Retina (tissue), 1 donor: ENCODE data around the gene CSK.
"Not testable (repeated sequence)": the region's sequence is repeated elsewhere in the genome, so short reads cannot be mapped to it uniquely, and the experiment has no call there.

Experiments
- DNase-seq: peaks from one replicate; pipeline ENCODE4 v3.0.0-alpha.2; 2016

Gene CSK

GRCh38 chr15:74781431-74782258, at the start of gene CSK:
Gene CSK (plus strand): TSS chr15:74782080. CDS start chr15:74798298, 16,218 bp downstream.
- peak; percentile 91 for DNase-seq

GRCh38 chr15:74732846-74733245, 49.0 kb upstream of the CSK start:
- no peak for DNase-seq

GRCh38 chr15:74733269-74733668, 48.6 kb upstream of the CSK start:
- DNase-seq, result no peak

GRCh38 chr15:74735305-74735704, 46.6 kb upstream of the CSK start:
- DNase-seq, result no peak

- DNase-seq, result not testable (repeated sequence)
Observed at GRCh38 chr15:74738239-74738638, 43.6 kb upstream of the CSK start.

GRCh38 chr15:74742422-74742821, 39.5 kb upstream of the CSK start:
- no peak for DNase-seq

- DNase-seq, result no peak
Observed at GRCh38 chr15:74746389-74746788, 35.5 kb upstream of the CSK start.

- no peak for DNase-seq
Observed at GRCh38 chr15:74748322-74748946, 33.4 kb upstream of the CSK start, which contains the start of gene CYP1A2. Gene CYP1A2 (plus strand): TSS chr15:74748845. CDS start chr15:74749739, 894 bp downstream.

GRCh38 chr15:74749832-74750231, 32.0 kb upstream of the CSK start:
- DNase-seq, result no peak

- DNase-seq, result no peak
Observed at GRCh38 chr15:74750751-74751150, 31.1 kb upstream of the CSK start.

GRCh38 chr15:74752011-74752410, 29.9 kb upstream of the CSK start:
- DNase-seq, result no peak

- no peak for DNase-seq
Observed at GRCh38 chr15:74752531-74752930, 29.3 kb upstream of the CSK start.

GRCh38 chr15:74754593-74755215, 27.2 kb upstream of the CSK start:
- DNase-seq, result no peak

- DNase-seq, result no peak
Observed at GRCh38 chr15:74758736-74759135, 23.1 kb upstream of the CSK start.

- DNase-seq, result no peak
Observed at GRCh38 chr15:74762791-74763150, 19.1 kb upstream of the CSK start.

GRCh38 chr15:74763416-74763815, 18.5 kb upstream of the CSK start:
- DNase-seq, result no peak

GRCh38 chr15:74767167-74768098, 14.4 kb upstream of the CSK start:
- DNase-seq, result no peak

GRCh38 chr15:74768099-74768770, 13.6 kb upstream of the CSK start:
- DNase-seq, result no peak

GRCh38 chr15:74768771-74769342, 13.0 kb upstream of the CSK start:
- DNase-seq, result peak; percentile 80

- no peak for DNase-seq
Observed at GRCh38 chr15:74769463-74770025, 12.3 kb upstream of the CSK start.

- DNase-seq, result no peak
Observed at GRCh38 chr15:74770211-74770903, 11.5 kb upstream of the CSK start.
